ENCODE results near the gene TMEM255B. TPM values are rescaled to one million over a fixed set of nuclear protein-coding genes. Genes with fewer than 3 reads are reported as not detected.

The TMEM255B gene
- total and polyA plus RNA-seq, 9 of the 15 experiments (the other 6 are each of a cell fraction or from before 2014, with no cell fraction given) = 0.01 to 0.75 (median 0.23) TPM

DNA sequence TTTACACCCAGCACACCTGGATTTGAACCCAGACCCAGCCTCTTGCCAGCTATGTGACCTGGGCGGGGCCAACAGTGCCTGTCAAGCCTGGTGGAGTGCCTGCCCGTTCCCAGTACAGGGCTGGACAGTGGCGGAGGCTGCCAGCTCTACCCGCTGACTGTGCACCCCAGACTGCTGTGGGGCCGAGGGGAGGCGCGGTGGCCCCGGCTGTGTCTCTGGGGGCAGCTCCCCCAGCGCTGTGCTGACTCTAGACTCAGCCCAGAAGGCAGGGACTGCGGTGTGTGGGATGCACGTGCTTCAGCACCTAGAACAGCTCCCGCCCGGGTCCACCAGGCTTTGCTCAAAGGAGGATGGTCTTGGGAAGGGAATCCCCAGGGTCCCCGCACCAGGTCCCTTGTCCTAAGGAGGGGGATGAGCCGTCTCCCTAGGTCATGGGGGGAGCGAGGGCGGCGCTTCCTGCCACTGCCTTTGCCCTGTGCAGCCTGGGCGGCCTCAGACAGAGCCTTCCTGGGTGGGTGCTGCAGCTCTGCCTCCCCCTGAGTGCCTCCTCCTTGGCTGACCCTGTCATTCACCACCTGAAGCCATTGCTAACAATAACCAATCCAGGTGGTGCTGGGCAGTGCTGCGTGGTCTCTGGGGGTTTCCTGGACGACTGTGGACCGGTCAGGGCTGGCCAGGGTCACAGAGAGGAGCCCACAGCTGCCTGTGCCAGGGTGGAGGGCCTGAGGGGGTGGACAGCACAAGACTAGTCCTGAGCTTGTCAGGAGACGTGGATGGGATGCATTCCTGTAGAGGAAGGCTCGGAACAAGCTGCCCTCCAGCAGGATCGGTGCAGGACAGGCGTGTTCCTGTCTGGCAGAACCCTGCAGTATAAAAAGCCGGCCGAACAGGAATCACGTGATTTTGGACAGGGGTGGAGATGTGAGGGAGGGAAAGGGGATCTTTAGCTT, 18.6 kb downstream of the TMEM255B start:
- no peak overlapping the region for H3K9ac ChIP-seq (ENCODE audit: insufficient read depth in 1 of 2, low read depth in 2 of 2, low read length in 2 of 2)
- POLR2A ChIA-PET = interaction anchor here (1.1 kb wide), 1 partner anchor 8 kb away, joined by 3 read pairs; no protein-coding TSS in a partner anchor
- H3K4me1 ChIP-seq (replicated peaks in 1 of 2; ENCODE audit: control insufficient read depth in 2 of 2, insufficient read depth in 2 of 2, low read length in 2 of 2) = no peaks in the 10 kb centered on the region; a peak in 1 of 5 replicates
- 4% methylated on average over 22 of the region's 29 CpGs for WGBS (ENCODE audit: insufficient coverage, low coverage, missing lambda C conversion rate)
- no peak overlapping the region for H2AFZ ChIP-seq (ENCODE audit: low read depth, low read length)
- peaks cover 0 to 51% of the 10 kb centered on the region in 2 experiments; a peak in 4 of 5 replicates for H3K27me3 ChIP-seq (ENCODE audit: control insufficient read depth in 2 of 2, insufficient read depth in 2 of 2, low read length in 2 of 2)
- FAIRE-seq (no peak), DNase-seq (ENCODE audit: extremely low read depth in 1 of 4, low spot score in 3 of 4) (peak; percentile 23 to 34 (median 34)), ATAC-seq (peak; percentile 83)
- H3K4me2 ChIP-seq (ENCODE audit: insufficient read depth, low read length) = no peak overlapping the region
- no peak overlapping the region for H3K27ac ChIP-seq (ENCODE audit: extremely low read depth, low read depth, low read length)
- intact Hi-C loops (cut with micrococcal nuclease) (no loop called here), in situ Hi-C loops (cut with MboI) (no loop called here)
- H3K9me3 ChIP-seq (replicated peaks; ENCODE audit: control insufficient read depth, insufficient read depth, low read depth, low read length) = no peaks in the 10 kb centered on the region; the same call in 1 of the 2 replicates
- H3K36me3 ChIP-seq (ENCODE audit: control insufficient read depth, insufficient read depth, low read length) = no peaks in the 10 kb centered on the region
- H3K79me2 ChIP-seq (ENCODE audit: control insufficient read depth, insufficient read depth, low read length) = no peaks in the 10 kb centered on the region
- CTCF ChIA-PET (ENCODE audit: low intra/inter-chr PET ratio) = no interaction called here
- no peaks in the 10 kb centered on the region for H3K9me1 ChIP-seq (ENCODE audit: control insufficient read depth, insufficient read depth, low read length)
- H3K4me3 ChIP-seq = no peak overlapping the region
- no TSS peak for BruUV-seq (replicated peaks)
- H4K20me1 ChIP-seq (replicated peaks; ENCODE audit: control insufficient read depth, insufficient read depth, low read length) = no peaks in the 10 kb centered on the region; the same call in 1 of the 2 replicates
- TF ChIP-seq, protein P1, sequence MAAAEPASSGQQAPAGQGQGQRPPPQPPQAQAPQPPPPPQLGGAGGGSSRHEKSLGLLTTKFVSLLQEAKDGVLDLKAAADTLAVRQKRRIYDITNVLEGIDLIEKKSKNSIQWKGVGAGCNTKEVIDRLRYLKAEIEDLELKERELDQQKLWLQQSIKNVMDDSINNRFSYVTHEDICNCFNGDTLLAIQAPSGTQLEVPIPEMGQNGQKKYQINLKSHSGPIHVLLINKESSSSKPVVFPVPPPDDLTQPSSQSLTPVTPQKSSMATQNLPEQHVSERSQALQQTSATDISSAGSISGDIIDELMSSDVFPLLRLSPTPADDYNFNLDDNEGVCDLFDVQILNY (CRISPR knock-in tag; IDR thresholded peaks at IDR 0.05) = no peak
- TF ChIP-seq, protein P2, sequence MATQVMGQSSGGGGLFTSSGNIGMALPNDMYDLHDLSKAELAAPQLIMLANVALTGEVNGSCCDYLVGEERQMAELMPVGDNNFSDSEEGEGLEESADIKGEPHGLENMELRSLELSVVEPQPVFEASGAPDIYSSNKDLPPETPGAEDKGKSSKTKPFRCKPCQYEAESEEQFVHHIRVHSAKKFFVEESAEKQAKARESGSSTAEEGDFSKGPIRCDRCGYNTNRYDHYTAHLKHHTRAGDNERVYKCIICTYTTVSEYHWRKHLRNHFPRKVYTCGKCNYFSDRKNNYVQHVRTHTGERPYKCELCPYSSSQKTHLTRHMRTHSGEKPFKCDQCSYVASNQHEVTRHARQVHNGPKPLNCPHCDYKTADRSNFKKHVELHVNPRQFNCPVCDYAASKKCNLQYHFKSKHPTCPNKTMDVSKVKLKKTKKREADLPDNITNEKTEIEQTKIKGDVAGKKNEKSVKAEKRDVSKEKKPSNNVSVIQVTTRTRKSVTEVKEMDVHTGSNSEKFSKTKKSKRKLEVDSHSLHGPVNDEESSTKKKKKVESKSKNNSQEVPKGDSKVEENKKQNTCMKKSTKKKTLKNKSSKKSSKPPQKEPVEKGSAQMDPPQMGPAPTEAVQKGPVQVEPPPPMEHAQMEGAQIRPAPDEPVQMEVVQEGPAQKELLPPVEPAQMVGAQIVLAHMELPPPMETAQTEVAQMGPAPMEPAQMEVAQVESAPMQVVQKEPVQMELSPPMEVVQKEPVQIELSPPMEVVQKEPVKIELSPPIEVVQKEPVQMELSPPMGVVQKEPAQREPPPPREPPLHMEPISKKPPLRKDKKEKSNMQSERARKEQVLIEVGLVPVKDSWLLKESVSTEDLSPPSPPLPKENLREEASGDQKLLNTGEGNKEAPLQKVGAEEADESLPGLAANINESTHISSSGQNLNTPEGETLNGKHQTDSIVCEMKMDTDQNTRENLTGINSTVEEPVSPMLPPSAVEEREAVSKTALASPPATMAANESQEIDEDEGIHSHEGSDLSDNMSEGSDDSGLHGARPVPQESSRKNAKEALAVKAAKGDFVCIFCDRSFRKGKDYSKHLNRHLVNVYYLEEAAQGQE (IDR thresholded peaks at IDR 0.05; ENCODE audit: borderline replicate concordance) = peak; percentile 93
- TF ChIP-seq, protein P2 (CRISPR knock-in tag; IDR thresholded peaks at IDR 0.05; ENCODE audit: low read depth) = peak; percentile 90
- TF ChIP-seq, protein P3, sequence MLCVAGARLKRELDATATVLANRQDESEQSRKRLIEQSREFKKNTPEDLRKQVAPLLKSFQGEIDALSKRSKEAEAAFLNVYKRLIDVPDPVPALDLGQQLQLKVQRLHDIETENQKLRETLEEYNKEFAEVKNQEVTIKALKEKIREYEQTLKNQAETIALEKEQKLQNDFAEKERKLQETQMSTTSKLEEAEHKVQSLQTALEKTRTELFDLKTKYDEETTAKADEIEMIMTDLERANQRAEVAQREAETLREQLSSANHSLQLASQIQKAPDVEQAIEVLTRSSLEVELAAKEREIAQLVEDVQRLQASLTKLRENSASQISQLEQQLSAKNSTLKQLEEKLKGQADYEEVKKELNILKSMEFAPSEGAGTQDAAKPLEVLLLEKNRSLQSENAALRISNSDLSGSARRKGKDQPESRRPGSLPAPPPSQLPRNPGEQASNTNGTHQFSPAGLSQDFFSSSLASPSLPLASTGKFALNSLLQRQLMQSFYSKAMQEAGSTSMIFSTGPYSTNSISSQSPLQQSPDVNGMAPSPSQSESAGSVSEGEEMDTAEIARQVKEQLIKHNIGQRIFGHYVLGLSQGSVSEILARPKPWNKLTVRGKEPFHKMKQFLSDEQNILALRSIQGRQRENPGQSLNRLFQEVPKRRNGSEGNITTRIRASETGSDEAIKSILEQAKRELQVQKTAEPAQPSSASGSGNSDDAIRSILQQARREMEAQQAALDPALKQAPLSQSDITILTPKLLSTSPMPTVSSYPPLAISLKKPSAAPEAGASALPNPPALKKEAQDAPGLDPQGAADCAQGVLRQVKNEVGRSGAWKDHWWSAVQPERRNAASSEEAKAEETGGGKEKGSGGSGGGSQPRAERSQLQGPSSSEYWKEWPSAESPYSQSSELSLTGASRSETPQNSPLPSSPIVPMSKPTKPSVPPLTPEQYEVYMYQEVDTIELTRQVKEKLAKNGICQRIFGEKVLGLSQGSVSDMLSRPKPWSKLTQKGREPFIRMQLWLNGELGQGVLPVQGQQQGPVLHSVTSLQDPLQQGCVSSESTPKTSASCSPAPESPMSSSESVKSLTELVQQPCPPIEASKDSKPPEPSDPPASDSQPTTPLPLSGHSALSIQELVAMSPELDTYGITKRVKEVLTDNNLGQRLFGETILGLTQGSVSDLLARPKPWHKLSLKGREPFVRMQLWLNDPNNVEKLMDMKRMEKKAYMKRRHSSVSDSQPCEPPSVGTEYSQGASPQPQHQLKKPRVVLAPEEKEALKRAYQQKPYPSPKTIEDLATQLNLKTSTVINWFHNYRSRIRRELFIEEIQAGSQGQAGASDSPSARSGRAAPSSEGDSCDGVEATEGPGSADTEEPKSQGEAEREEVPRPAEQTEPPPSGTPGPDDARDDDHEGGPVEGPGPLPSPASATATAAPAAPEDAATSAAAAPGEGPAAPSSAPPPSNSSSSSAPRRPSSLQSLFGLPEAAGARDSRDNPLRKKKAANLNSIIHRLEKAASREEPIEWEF (CRISPR knock-in tag; IDR thresholded peaks at IDR 0.05) = no peak
